K562 (cell line): Measurements from ENCODE around the gene WNT11. TPM values are rescaled to one million over a fixed set of nuclear protein-coding genes. Genes with fewer than 3 reads are reported as not detected.

Experiments used
- ATAC-seq: fragments of 200-7000 bp; cut with Tn5 transposase; 3 replicates; pipeline ENCODE4 v1.9.1; 2020; ENCODE audit warnings: moderate library complexity
- BruUV-seq: library from RNA; stranded (reverse); fragments of 400-500 nt; replicated peaks from 2 replicates; lab custom pipeline; 2021; lab: Mats Ljungman, UMichigan
- CTCF ChIA-PET: fragments of 300-600 bp; formaldehyde crosslinking; extraction: SDS; loops from one replicate; lab custom pipeline; 2021; ENCODE audit warnings: low intra/inter-chr PET ratio; lab: Yijun Ruan, JAX
- POLR2A ChIA-PET: fragments of 300-600, 350-650 bp; sonication (Branson Sonifier 250); formaldehyde crosslinking; extraction: SDS; loops from one replicate; lab custom pipeline; 2021; ENCODE audit warnings: antibody characterized with exemption, inconsistent platforms; lab: Yijun Ruan, JAX
- DNase-seq, 4 experiments: peaks; one replicate each; pipeline versions ENCODE4 v3.0.0 to v3.0.0-alpha.2; 2011 to 2018; ENCODE audit warnings: low spot score in 3 of 4, mixed read lengths in 3 of 4; ENCODE audit errors: extremely low read depth in 1 of 4
- FAIRE-seq: peaks from 2 replicates; lab custom pipeline; 2011; peaks lifted over from hg19 to GRCh38; lab: Jason Lieb, UNC
- H2AFZ ChIP-seq: 2 replicates; pipeline ENCODE4 v1.6.0; 2011; ENCODE audit warnings: low read depth, low read length, control low read depth, inconsistent platforms
- H3K27ac ChIP-seq: fragments of 200-600 bp; 3 replicates; pipeline ENCODE4 v1.8.0; 2011; ENCODE audit warnings: low read depth, mild to moderate bottlenecking, control low read depth, inconsistent platforms, low read length, moderate library complexity, mixed read lengths; ENCODE audit errors: extremely low read depth
- H3K27me3 ChIP-seq, 2 experiments: fragments of 300-600 bp in 1 of 2; 2 replicates in 1 of 2; 3 replicates in 1 of 2; pipeline versions ENCODE4 v1.6.0 to v1.8.0; 2011; ENCODE audit warnings: inconsistent platforms in 2 of 2, low read length in 2 of 2, mild to moderate bottlenecking in 1 of 2, mixed read lengths in 1 of 2, moderate library complexity in 1 of 2; ENCODE audit not compliant: control insufficient read depth in 2 of 2, insufficient read depth in 2 of 2
- H3K36me3 ChIP-seq: fragments of 300-600 bp; 3 replicates; pipeline ENCODE4 v1.8.0; 2011; ENCODE audit warnings: mild to moderate bottlenecking, low read length, inconsistent platforms; ENCODE audit not compliant: control insufficient read depth, insufficient read depth
- H3K4me1 ChIP-seq, 2 experiments: fragments of 200-600 bp in 1 of 2; replicated peaks in 1 of 2; 2 replicates in 1 of 2; 3 replicates in 1 of 2; pipeline versions ENCODE4 v1.5.1 to v1.8.0; 2011; ENCODE audit warnings: inconsistent platforms in 2 of 2, low read length in 2 of 2, mild to moderate bottlenecking in 1 of 2, mixed read lengths in 1 of 2, moderate library complexity in 1 of 2; ENCODE audit not compliant: control insufficient read depth in 2 of 2, insufficient read depth in 2 of 2
- H3K4me2 ChIP-seq: 2 replicates; pipeline ENCODE4 v1.6.1; 2011; ENCODE audit warnings: low read length, control low read depth, inconsistent platforms, mixed read lengths; ENCODE audit not compliant: insufficient read depth
- H3K4me3 ChIP-seq: fragments of 200-600 bp; sonication (generic), shearing (Covaris generic); 2 replicates; pipeline ENCODE4 v1.5.1; 2016; ENCODE audit warnings: control low read depth, inconsistent platforms
- H3K79me2 ChIP-seq: fragments of 200-600 bp; 3 replicates; pipeline ENCODE4 v1.8.0; 2011; ENCODE audit warnings: low read length, inconsistent platforms; ENCODE audit not compliant: control insufficient read depth, insufficient read depth
- H3K9ac ChIP-seq, 2 experiments: 2 replicates each; pipeline versions ENCODE4 v1.6.0 to v1.6.1; 2011; ENCODE audit warnings: low read depth in 2 of 2, low read length in 2 of 2, control low read depth in 1 of 2, inconsistent platforms in 1 of 2, mild to moderate bottlenecking in 1 of 2, mixed read lengths in 1 of 2; ENCODE audit not compliant: insufficient read depth in 1 of 2
- H3K9me1 ChIP-seq: one replicate; pipeline ENCODE4 v1.6.0; 2011; ENCODE audit warnings: inconsistent platforms, mild to moderate bottlenecking, low read length, moderate library complexity; ENCODE audit not compliant: control insufficient read depth, insufficient read depth
- H3K9me3 ChIP-seq: replicated peaks from 2 replicates; pipeline ENCODE4 v1.5.1; 2011; ENCODE audit warnings: low read depth, low read length, inconsistent platforms; ENCODE audit not compliant: control insufficient read depth, insufficient read depth
- H4K20me1 ChIP-seq: replicated peaks from 2 replicates; pipeline ENCODE4 v1.6.1; 2011; ENCODE audit warnings: low read length, inconsistent platforms, mixed read lengths; ENCODE audit not compliant: control insufficient read depth, insufficient read depth
- ATF7 ChIP-seq: fragments of 450-650 bp; IDR thresholded peaks from 2 replicates; pipeline ENCODE4 v1.7.1; 2014; ENCODE audit warnings: mild to moderate bottlenecking, moderate library complexity
- BRCA1 ChIP-seq, 2 experiments: fragments of 450-650 bp in 1 of 2; sonication (generic) in 1 of 2; formaldehyde crosslinking in 1 of 2; IDR thresholded peaks; 2 replicates each; pipeline versions ENCODE4 v1.5.0 to v1.6.1; 2017 to 2020; ENCODE audit warnings: mild to moderate bottlenecking in 1 of 2, missing genetic modification reagents in 1 of 2
- DNMT1 ChIP-seq: fragments of 450-650 bp; IDR thresholded peaks from 2 replicates; pipeline ENCODE4 v1.6.1; 2016; ENCODE audit warnings: antibody characterized with exemption, mild to moderate bottlenecking
- ELF2 ChIP-seq: fragments of 250-450 bp; sonication (Bioruptor Pico); IDR thresholded peaks from 2 replicates; pipeline ENCODE4 v1.5.0; 2021; ENCODE audit warnings: mild to moderate bottlenecking
- ILK ChIP-seq: fragments of 450-650 bp; IDR thresholded peaks from 2 replicates; pipeline ENCODE4 v1.6.1; 2016; ENCODE audit warnings: missing genetic modification characterization, low read depth, mild to moderate bottlenecking, missing compliant biosample characterization, moderate library complexity, borderline replicate concordance
- MEF2A ChIP-seq: IDR thresholded peaks from 2 replicates; pipeline ENCODE4 v1.6.1; 2011; ENCODE audit warnings: low read depth, mild to moderate bottlenecking, low read length, moderate library complexity; ENCODE audit not compliant: control insufficient read depth
- NONO ChIP-seq, 2 experiments: fragments of 200-400 bp in 1 of 2; fragments of 450-650 bp in 1 of 2; formaldehyde crosslinking in 1 of 2; IDR thresholded peaks; 2 replicates each; pipeline ENCODE4 v1.6.1; 2017; ENCODE audit warnings: low read depth in 2 of 2, mild to moderate bottlenecking in 2 of 2, moderate library complexity in 2 of 2, low read length in 1 of 2
- PML ChIP-seq: IDR thresholded peaks from 2 replicates; pipeline ENCODE4 v1.6.1; 2012; ENCODE audit warnings: low read length, inconsistent platforms
- RBFOX2 ChIP-seq: fragments of 200-400 bp; formaldehyde crosslinking; IDR thresholded peaks from 2 replicates; pipeline ENCODE4 v1.6.1; 2017; ENCODE audit warnings: low read depth, mild to moderate bottlenecking, low read length, moderate library complexity
- RBM17 ChIP-seq: fragments of 200-400 bp; formaldehyde crosslinking; IDR thresholded peaks from 2 replicates; pipeline ENCODE4 v1.6.1; 2017; ENCODE audit warnings: low read depth, mild to moderate bottlenecking, low read length, borderline replicate concordance
- SREBF1 ChIP-seq: fragments of 150-350 bp; IDR thresholded peaks from 2 replicates; pipeline ENCODE4 v1.6.1; 2014; ENCODE audit warnings: antibody characterized with exemption, low read depth, low read length, borderline replicate concordance
- THRAP3 ChIP-seq: fragments of 450-650 bp; IDR thresholded peaks from 2 replicates; pipeline ENCODE4 v1.6.1; 2016; ENCODE audit warnings: mild to moderate bottlenecking, inconsistent platforms, borderline replicate concordance
- XRCC5 ChIP-seq: fragments of 200-400 bp; formaldehyde crosslinking; IDR thresholded peaks from 2 replicates; pipeline ENCODE4 v1.6.1; 2017; ENCODE audit warnings: low read depth, mild to moderate bottlenecking, low read length
- ZFPM2 ChIP-seq: fragments of 250-450 bp; sonication (Bioruptor Pico); IDR thresholded peaks from 2 replicates; pipeline ENCODE4 v1.5.1; 2022; ENCODE audit warnings: mild to moderate bottlenecking
- ZNF121 ChIP-seq: sonication (generic); formaldehyde crosslinking; conservative IDR thresholded peaks from 2 replicates; pipeline ENCODE4 v1.8.0; 2022; ENCODE audit warnings: missing genetic modification reagents
- ZNF217 ChIP-seq: sonication (generic); formaldehyde crosslinking; IDR thresholded peaks from 2 replicates; pipeline ENCODE4 v1.8.0; 2022; ENCODE audit warnings: mild to moderate bottlenecking, missing genetic modification reagents
- WGBS: fragments of 100-300 bp; shearing (Covaris generic); methylation state at CpG from one replicate; pipeline ENCODE4 v1.1.6; 2016; ENCODE audit warnings: low coverage, mixed read lengths; ENCODE audit not compliant: insufficient coverage; ENCODE audit errors: missing lambda C conversion rate; 5-methylcytosine and 5-hydroxymethylcytosine counted together
- in situ Hi-C: fragments of 300-500 bp; cut with MboI; formaldehyde crosslinking; loops from 4 replicates; pipeline ENCODE4 v1.15.0; 2018; ENCODE audit warnings: inconsistent platforms, mixed read lengths
- intact Hi-C: fragments of 100-400 bp; cut with micrococcal nuclease; formaldehyde crosslinking; loops from 2 replicates; pipeline ENCODE4 v1.14.2; 2022
- polyA plus RNA-seq, 8 experiments: library from polyadenylated mRNA; depleted of rRNA in 4 of 8; stranded (reverse) in 5 of 8; unstranded in 3 of 8; fragments of >200 nt; fragmentation: Nextera tagmentation in 2 of 8; fragmentation: Illumina TruSeq in 1 of 8; extraction: Ambion mirVana in 2 of 8; extraction: Trizol in 1 of 8; gene quantifications; 2 replicates each; pipeline versions ENCODE4 v1.2.1 to v1.2.3, GENCODE V29; 2011 to 2014; ENCODE audit warnings: inconsistent platforms in 1 of 8, missing spikeins in 1 of 8
- total RNA-seq, 7 experiments: library from RNA; depleted of rRNA in 6 of 7; stranded (reverse); fragments of >200 nt in 6 of 7; fragmentation: Illumina TruSeq in 2 of 7; extraction: Trizol in 2 of 7; gene quantifications; 2 replicates each; pipeline versions ENCODE4 v1.2.1 to v1.2.3, GENCODE V29; 2011 to 2021; ENCODE audit warnings: low replicate concordance in 1 of 7
- TF ChIP-seq, protein P1 (sequence below): fragments of 450-650 bp; IDR thresholded peaks from 2 replicates; pipeline ENCODE4 v1.6.1; 2016; ENCODE audit warnings: low read depth

The WNT11 gene
- total and polyA plus RNA-seq, 9 of the 15 experiments (the other 6 are each of a cell fraction or from before 2014, with no cell fraction given): 0.03 to 0.20 (median 0.09) TPM; not detected in 4

GRCh38 chr11:76164081-76164480, 42.2 kb downstream of the WNT11 start:
- no peak for DNase-seq
- ChIA-PET CTCF (no interaction called here), POLR2A (no interaction called here)
- TF ChIP-seq ZNF217 (CRISPR knock-in tag) (no peak), ZFPM2 (CRISPR knock-in tag) (no peak), MEF2A (no peak), ILK (no peak), DNMT1 (no peak), ELF2 (CRISPR knock-in tag) (no peak), PML (no peak), RBFOX2 (no peak), BRCA1 (IDR thresholded peaks at IDR 0.05) (no peak), BRCA1 (CRISPR knock-in tag; IDR thresholded peaks at IDR 0.05) (no peak), ATF7 (no peak), THRAP3 (no peak), NONO (IDR thresholded peaks at IDR 0.05; ENCODE audit: low read depth in 2 of 2, low read length in 1 of 2) (no peak), RBM17 (no peak), XRCC5 (no peak), SREBF1 (no peak), ZNF121 (CRISPR knock-in tag) (no peak)
- TF ChIP-seq, protein P1, sequence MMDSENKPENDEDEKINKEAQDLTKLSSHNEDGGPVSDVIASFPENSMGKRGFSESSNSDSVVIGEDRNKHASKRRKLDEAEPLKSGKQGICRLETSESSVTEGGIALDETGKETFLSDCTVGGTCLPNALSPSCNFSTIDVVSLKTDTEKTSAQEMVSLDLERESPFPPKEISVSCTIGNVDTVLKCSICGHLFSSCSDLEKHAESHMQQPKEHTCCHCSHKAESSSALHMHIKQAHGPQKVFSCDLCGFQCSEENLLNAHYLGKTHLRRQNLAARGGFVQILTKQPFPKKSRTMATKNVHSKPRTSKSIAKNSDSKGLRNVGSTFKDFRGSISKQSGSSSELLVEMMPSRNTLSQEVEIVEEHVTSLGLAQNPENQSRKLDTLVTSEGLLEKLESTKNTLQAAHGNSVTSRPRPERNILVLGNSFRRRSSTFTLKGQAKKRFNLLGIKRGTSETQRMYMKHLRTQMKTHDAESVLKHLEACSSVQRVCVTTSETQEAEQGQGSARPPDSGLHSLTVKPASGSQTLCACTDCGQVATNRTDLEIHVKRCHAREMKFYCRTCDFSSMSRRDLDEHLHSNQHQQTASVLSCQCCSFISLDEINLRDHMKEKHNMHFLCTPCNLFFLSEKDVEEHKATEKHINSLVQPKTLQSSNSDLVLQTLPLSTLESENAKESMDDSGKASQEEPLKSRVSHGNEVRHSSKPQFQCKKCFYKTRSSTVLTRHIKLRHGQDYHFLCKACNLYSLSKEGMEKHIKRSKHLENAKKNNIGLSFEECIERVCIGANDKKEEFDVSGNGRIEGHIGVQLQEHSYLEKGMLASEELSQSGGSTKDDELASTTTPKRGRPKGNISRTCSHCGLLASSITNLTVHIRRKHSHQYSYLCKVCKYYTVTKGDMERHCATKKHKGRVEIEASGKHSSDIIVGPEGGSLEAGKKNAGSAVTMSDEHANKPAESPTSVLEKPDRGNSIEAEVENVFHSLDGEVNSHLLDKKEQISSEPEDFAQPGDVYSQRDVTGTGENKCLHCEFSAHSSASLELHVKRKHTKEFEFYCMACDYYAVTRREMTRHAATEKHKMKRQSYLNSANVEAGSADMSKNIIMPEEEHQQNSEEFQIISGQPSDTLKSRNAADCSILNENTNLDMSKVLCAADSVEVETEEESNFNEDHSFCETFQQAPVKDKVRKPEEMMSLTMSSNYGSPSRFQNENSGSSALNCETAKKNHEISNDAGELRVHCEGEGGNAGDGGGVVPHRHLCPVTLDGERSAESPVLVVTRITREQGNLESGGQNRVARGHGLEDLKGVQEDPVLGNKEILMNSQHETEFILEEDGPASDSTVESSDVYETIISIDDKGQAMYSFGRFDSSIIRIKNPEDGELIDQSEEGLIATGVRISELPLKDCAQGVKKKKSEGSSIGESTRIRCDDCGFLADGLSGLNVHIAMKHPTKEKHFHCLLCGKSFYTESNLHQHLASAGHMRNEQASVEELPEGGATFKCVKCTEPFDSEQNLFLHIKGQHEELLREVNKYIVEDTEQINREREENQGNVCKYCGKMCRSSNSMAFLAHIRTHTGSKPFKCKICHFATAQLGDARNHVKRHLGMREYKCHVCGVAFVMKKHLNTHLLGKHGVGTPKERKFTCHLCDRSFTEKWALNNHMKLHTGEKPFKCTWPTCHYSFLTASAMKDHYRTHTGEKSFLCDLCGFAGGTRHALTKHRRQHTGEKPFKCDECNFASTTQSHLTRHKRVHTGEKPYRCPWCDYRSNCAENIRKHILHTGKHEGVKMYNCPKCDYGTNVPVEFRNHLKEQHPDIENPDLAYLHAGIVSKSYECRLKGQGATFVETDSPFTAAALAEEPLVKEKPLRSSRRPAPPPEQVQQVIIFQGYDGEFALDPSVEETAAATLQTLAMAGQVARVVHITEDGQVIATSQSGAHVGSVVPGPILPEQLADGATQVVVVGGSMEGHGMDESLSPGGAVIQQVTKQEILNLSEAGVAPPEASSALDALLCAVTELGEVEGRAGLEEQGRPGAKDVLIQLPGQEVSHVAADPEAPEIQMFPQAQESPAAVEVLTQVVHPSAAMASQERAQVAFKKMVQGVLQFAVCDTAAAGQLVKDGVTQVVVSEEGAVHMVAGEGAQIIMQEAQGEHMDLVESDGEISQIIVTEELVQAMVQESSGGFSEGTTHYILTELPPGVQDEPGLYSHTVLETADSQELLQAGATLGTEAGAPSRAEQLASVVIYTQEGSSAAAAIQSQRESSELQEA: no peak
- no peak for FAIRE-seq
- Histone ChIP-seq H3K27me3 (peaks cover 12 to 50% of the 10 kb centered on the region in 2 experiments), H3K4me3 (no peak overlapping the region), H3K9ac (no peak overlapping the region), H4K20me1 (peaks cover 5% of the 10 kb centered on the region), H3K79me2 (no peaks in the 10 kb centered on the region), H3K4me2 (no peak overlapping the region), H3K4me1 (peaks cover 22 to 46% of the 10 kb centered on the region in 2 experiments), H3K27ac (no peak overlapping the region), H2AFZ (no peak overlapping the region), H3K9me1 (no peaks in the 10 kb centered on the region), H3K36me3 (no peaks in the 10 kb centered on the region), H3K9me3 (no peaks in the 10 kb centered on the region)
- intact Hi-C loops: no loop called here
- BruUV-seq: no TSS peak
- in situ Hi-C loops: no loop called here
- ATAC-seq: no peak
- WGBS: 16% methylated on average over 5 of the region's 13 CpGs
